ENCODE measurements around the gene RAP1GAP2. TPM values are rescaled to one million over a fixed set of nuclear protein-coding genes. Genes with fewer than 3 reads are reported as not detected.

RAP1GAP2 gene
- total and polyA plus RNA-seq, 2 of the 8 experiments (the other 6 are each of a cell fraction or from before 2014, with no cell fraction given): 24.0 to 63.8 TPM

DNA sequence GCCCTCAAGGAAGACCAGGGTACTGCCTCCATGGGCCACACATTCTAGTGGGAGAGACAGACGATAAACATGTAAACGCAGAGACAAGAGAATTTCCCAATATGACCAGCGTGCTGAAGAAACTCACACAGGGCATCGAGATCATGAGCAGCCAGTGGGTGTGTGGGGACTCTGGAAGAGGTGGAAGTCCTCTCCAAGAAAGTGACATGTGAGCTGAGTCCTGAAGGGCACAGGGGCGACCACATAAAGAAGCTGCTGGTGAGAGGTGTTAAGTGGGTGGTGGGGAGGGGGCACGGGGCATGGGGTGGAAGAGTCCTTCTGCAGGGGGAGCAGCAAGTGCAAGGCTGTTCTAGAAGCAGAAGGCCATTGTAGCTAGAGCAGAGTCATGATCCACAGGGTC, 21.0 kb upstream of the RAP1GAP2 start (continued):
- TF ChIP-seq, protein P1, sequence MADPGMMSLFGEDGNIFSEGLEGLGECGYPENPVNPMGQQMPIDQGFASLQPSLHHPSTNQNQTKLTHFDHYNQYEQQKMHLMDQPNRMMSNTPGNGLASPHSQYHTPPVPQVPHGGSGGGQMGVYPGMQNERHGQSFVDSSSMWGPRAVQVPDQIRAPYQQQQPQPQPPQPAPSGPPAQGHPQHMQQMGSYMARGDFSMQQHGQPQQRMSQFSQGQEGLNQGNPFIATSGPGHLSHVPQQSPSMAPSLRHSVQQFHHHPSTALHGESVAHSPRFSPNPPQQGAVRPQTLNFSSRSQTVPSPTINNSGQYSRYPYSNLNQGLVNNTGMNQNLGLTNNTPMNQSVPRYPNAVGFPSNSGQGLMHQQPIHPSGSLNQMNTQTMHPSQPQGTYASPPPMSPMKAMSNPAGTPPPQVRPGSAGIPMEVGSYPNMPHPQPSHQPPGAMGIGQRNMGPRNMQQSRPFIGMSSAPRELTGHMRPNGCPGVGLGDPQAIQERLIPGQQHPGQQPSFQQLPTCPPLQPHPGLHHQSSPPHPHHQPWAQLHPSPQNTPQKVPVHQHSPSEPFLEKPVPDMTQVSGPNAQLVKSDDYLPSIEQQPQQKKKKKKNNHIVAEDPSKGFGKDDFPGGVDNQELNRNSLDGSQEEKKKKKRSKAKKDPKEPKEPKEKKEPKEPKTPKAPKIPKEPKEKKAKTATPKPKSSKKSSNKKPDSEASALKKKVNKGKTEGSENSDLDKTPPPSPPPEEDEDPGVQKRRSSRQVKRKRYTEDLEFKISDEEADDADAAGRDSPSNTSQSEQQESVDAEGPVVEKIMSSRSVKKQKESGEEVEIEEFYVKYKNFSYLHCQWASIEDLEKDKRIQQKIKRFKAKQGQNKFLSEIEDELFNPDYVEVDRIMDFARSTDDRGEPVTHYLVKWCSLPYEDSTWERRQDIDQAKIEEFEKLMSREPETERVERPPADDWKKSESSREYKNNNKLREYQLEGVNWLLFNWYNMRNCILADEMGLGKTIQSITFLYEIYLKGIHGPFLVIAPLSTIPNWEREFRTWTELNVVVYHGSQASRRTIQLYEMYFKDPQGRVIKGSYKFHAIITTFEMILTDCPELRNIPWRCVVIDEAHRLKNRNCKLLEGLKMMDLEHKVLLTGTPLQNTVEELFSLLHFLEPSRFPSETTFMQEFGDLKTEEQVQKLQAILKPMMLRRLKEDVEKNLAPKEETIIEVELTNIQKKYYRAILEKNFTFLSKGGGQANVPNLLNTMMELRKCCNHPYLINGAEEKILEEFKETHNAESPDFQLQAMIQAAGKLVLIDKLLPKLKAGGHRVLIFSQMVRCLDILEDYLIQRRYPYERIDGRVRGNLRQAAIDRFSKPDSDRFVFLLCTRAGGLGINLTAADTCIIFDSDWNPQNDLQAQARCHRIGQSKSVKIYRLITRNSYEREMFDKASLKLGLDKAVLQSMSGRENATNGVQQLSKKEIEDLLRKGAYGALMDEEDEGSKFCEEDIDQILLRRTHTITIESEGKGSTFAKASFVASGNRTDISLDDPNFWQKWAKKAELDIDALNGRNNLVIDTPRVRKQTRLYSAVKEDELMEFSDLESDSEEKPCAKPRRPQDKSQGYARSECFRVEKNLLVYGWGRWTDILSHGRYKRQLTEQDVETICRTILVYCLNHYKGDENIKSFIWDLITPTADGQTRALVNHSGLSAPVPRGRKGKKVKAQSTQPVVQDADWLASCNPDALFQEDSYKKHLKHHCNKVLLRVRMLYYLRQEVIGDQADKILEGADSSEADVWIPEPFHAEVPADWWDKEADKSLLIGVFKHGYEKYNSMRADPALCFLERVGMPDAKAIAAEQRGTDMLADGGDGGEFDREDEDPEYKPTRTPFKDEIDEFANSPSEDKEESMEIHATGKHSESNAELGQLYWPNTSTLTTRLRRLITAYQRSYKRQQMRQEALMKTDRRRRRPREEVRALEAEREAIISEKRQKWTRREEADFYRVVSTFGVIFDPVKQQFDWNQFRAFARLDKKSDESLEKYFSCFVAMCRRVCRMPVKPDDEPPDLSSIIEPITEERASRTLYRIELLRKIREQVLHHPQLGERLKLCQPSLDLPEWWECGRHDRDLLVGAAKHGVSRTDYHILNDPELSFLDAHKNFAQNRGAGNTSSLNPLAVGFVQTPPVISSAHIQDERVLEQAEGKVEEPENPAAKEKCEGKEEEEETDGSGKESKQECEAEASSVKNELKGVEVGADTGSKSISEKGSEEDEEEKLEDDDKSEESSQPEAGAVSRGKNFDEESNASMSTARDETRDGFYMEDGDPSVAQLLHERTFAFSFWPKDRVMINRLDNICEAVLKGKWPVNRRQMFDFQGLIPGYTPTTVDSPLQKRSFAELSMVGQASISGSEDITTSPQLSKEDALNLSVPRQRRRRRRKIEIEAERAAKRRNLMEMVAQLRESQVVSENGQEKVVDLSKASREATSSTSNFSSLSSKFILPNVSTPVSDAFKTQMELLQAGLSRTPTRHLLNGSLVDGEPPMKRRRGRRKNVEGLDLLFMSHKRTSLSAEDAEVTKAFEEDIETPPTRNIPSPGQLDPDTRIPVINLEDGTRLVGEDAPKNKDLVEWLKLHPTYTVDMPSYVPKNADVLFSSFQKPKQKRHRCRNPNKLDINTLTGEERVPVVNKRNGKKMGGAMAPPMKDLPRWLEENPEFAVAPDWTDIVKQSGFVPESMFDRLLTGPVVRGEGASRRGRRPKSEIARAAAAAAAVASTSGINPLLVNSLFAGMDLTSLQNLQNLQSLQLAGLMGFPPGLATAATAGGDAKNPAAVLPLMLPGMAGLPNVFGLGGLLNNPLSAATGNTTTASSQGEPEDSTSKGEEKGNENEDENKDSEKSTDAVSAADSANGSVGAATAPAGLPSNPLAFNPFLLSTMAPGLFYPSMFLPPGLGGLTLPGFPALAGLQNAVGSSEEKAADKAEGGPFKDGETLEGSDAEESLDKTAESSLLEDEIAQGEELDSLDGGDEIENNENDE (IDR thresholded peaks at IDR 0.05; ENCODE audit: insufficient replicate concordance, low read length): no peak
- no peak for TF ChIP-seq EP300 (IDR thresholded peaks at IDR 0.05; ENCODE audit: borderline replicate concordance in 1 of 2, low read depth in 2 of 2, low read length in 2 of 2)
- TF ChIP-seq ASH2L (IDR thresholded peaks at IDR 0.05; ENCODE audit: low read length): no peak
- TF ChIP-seq SIX5 (IDR thresholded peaks at IDR 0.05; ENCODE audit: low read depth, low read length): no peak
- no peak for TF ChIP-seq CHD1 (IDR thresholded peaks at IDR 0.05; ENCODE audit: low read depth, low read length)
